ENCODE data around the gene MAN1C1. TPM values are rescaled to one million over a fixed set of nuclear protein-coding genes. Genes with fewer than 3 reads are reported as not detected.
"Not testable (repeated sequence)": the region's sequence is repeated elsewhere in the genome, so short reads cannot be mapped to it uniquely, and the experiment has no call there.

The MAN1C1 gene
- total RNA-seq, 1 donor from 2014 or later, result 64.7 TPM

- DNase-seq (ENCODE audit: extremely low spot score, unreplicated experiment), result no peak
- H3K27me3 Mint-ChIP-seq (ENCODE audit: unreplicated experiment), result peaks cover 19% of the 10 kb centered on the region
- peaks cover 22% of the 10 kb centered on the region for H3K4me1 Mint-ChIP-seq (ENCODE audit: unreplicated experiment)
- no peak overlapping the region for H3K4me3 Mint-ChIP-seq (ENCODE audit: unreplicated experiment)
- no peak overlapping the region for H3K27ac Mint-ChIP-seq (ENCODE audit: unreplicated experiment)
- H3K9me3 Mint-ChIP-seq (ENCODE audit: unreplicated experiment), result peaks cover 11% of the 10 kb centered on the region
- no peak for TF ChIP-seq CTCF (IDR thresholded peaks at IDR 0.05)
- H3K36me3 Mint-ChIP-seq (ENCODE audit: unreplicated experiment), result peaks cover 30% of the 10 kb centered on the region
Observed at GRCh38 chr1:25629836-25630235, 13.2 kb downstream of the MAN1C1 start.

GRCh38 chr1:25631750-25632485 lies 15.3 kb downstream of the MAN1C1 start:
- H3K36me3 Mint-ChIP-seq (ENCODE audit: unreplicated experiment), result peaks cover 30% of the 10 kb centered on the region

GRCh38 chr1:25634066-25634465 lies 17.5 kb downstream of the MAN1C1 start:
- Mint-ChIP-seq H3K9me3 (ENCODE audit: unreplicated experiment) (peaks cover 27% of the 10 kb centered on the region), H3K4me3 (ENCODE audit: unreplicated experiment) (no peak overlapping the region), H3K27me3 (ENCODE audit: unreplicated experiment) (peaks cover 19% of the 10 kb centered on the region), H3K4me1 (ENCODE audit: unreplicated experiment) (peaks cover 20% of the 10 kb centered on the region), H3K36me3 (ENCODE audit: unreplicated experiment) (peaks cover 40% of the 10 kb centered on the region), H3K27ac (ENCODE audit: unreplicated experiment) (no peak overlapping the region)
- TF ChIP-seq CTCF (IDR thresholded peaks at IDR 0.05), result no peak
- DNase-seq (ENCODE audit: extremely low spot score, unreplicated experiment), result no peak

More at GRCh38 chr1:25631750-25632485, 15.3 kb downstream of the MAN1C1 start:
- no peak for TF ChIP-seq CTCF (IDR thresholded peaks at IDR 0.05)
- peaks cover 14% of the 10 kb centered on the region for H3K9me3 Mint-ChIP-seq (ENCODE audit: unreplicated experiment)
- H3K27ac Mint-ChIP-seq (ENCODE audit: unreplicated experiment), result no peak overlapping the region
- H3K4me1 Mint-ChIP-seq (ENCODE audit: unreplicated experiment), result peaks cover 22% of the 10 kb centered on the region
- DNase-seq (ENCODE audit: extremely low spot score, unreplicated experiment), result peak; percentile 23
- H3K4me3 Mint-ChIP-seq (ENCODE audit: unreplicated experiment), result no peak overlapping the region
- peaks cover 15% of the 10 kb centered on the region for H3K27me3 Mint-ChIP-seq (ENCODE audit: unreplicated experiment)

- Mint-ChIP-seq H3K27ac (ENCODE audit: unreplicated experiment) (no peak overlapping the region), H3K9me3 (ENCODE audit: unreplicated experiment) (peaks cover 32% of the 10 kb centered on the region), H3K4me3 (ENCODE audit: unreplicated experiment) (no peak overlapping the region), H3K27me3 (ENCODE audit: unreplicated experiment) (peaks cover 24% of the 10 kb centered on the region), H3K36me3 (ENCODE audit: unreplicated experiment) (peaks cover 42% of the 10 kb centered on the region), H3K4me1 (ENCODE audit: unreplicated experiment) (peaks cover 14% of the 10 kb centered on the region)
- no peak for DNase-seq (ENCODE audit: extremely low spot score, unreplicated experiment)
- TF ChIP-seq CTCF (IDR thresholded peaks at IDR 0.05), result no peak
Observed at GRCh38 chr1:25634896-25635295, 18.3 kb downstream of the MAN1C1 start.

- H3K4me1 Mint-ChIP-seq (ENCODE audit: unreplicated experiment), result peaks cover 11% of the 10 kb centered on the region
- peak; percentile 13 for DNase-seq (ENCODE audit: extremely low spot score, unreplicated experiment)
- H3K27me3 Mint-ChIP-seq (ENCODE audit: unreplicated experiment), result peaks cover 35% of the 10 kb centered on the region
- peaks cover 32% of the 10 kb centered on the region for H3K9me3 Mint-ChIP-seq (ENCODE audit: unreplicated experiment)
- H3K4me3 Mint-ChIP-seq (ENCODE audit: unreplicated experiment); H3K27ac Mint-ChIP-seq (ENCODE audit: unreplicated experiment): not testable (repeated sequence)
- H3K36me3 Mint-ChIP-seq (ENCODE audit: unreplicated experiment), result peaks cover 45% of the 10 kb centered on the region
Observed at GRCh38 chr1:25636141-25636540, 19.6 kb downstream of the MAN1C1 start.

Measured in osteocyte (in vitro differentiated cells).